ENCODE data around the gene SYNDIG1L. TPM values are rescaled to one million over a fixed set of nuclear protein-coding genes. Genes with fewer than 3 reads are reported as not detected.

Gene SYNDIG1L
- total RNA-seq, 1 donor from 2014 or later, result 0.22 TPM

GRCh38 chr14:74380172-74380571 is 45.8 kb downstream of the SYNDIG1L start:
- intact Hi-C loops (cut with micrococcal nuclease), result no loop called here
- DNase-seq (no peak), ATAC-seq (no peak)

- intact Hi-C loops (cut with micrococcal nuclease), result no loop called here
- no peak for DNase-seq
- ATAC-seq, result no peak
Observed at GRCh38 chr14:74377976-74378690, 47.9 kb downstream of the SYNDIG1L start.

- intact Hi-C loops (cut with micrococcal nuclease), result no loop called here
- DNase-seq (no peak), ATAC-seq (no peak)
Observed at GRCh38 chr14:74368441-74368840, 57.6 kb downstream of the SYNDIG1L start.

GRCh38 chr14:74368026-74368425 is 58.0 kb downstream of the SYNDIG1L start:
- ATAC-seq (no peak), DNase-seq (no peak)
- intact Hi-C loops (cut with micrococcal nuclease), result no loop called here

- no peak for ATAC-seq
- intact Hi-C loops (cut with micrococcal nuclease), result loop anchor here (5.0 kb wide), 1 partner anchor 113 kb away; no protein-coding TSS in a partner anchor
- no peak for DNase-seq
Observed at GRCh38 chr14:74364271-74364880, 61.6 kb downstream of the SYNDIG1L start.

GRCh38 chr14:74362361-74362915 is 63.6 kb downstream of the SYNDIG1L start:
- ATAC-seq, result peak; percentile 93
- DNase-seq, result peak; percentile 82
- intact Hi-C loops (cut with micrococcal nuclease), result loop anchor here (5.0 kb wide), 1 partner anchor 115 kb away; no protein-coding TSS in a partner anchor

- intact Hi-C loops (cut with micrococcal nuclease), result loop anchor here (5.0 kb wide), 1 partner anchor 117 kb away; no protein-coding TSS in a partner anchor
- ATAC-seq, result no peak
- DNase-seq, result no peak
Observed at GRCh38 chr14:74360163-74360562, 65.8 kb downstream of the SYNDIG1L start.

- intact Hi-C loops (cut with micrococcal nuclease), result no loop called here
- ATAC-seq (no peak), DNase-seq (no peak)
Observed at GRCh38 chr14:74358176-74358829, 67.7 kb downstream of the SYNDIG1L start.

GRCh38 chr14:74357585-74357984 is 68.4 kb downstream of the SYNDIG1L start:
- ATAC-seq, result no peak
- intact Hi-C loops (cut with micrococcal nuclease), result no loop called here
- no peak for DNase-seq

- DNase-seq (no peak), ATAC-seq (no peak)
- intact Hi-C loops (cut with micrococcal nuclease), result no loop called here
Observed at GRCh38 chr14:74356892-74357575, 69.0 kb downstream of the SYNDIG1L start.

Other genes with a start within 250 kb of the SYNDIG1L start
- not detected for gene VSX2, start 186.8 kb downstream of the SYNDIG1L start, total RNA-seq
- 25.2 TPM for gene ABCD4, start 123.3 kb downstream of the SYNDIG1L start, total RNA-seq
- not detected for gene VRTN, start 77.7 kb downstream of the SYNDIG1L start, total RNA-seq
- 105 TPM for gene NPC2, start 67.1 kb upstream of the SYNDIG1L start, total RNA-seq
- gene ISCA2, start 67.6 kb upstream of the SYNDIG1L start, total RNA-seq, result 37.5 TPM
- gene LTBP2, start 186.0 kb upstream of the SYNDIG1L start, total RNA-seq, result 16.0 TPM